WI38 (cell line): ENCODE measurements around the gene ARMC8.

ENCODE experiments used
- H3K4me3 ChIP-seq: 2 replicates; pipeline ENCODE4 v1.5.1; 2011; ENCODE audit warnings: low read depth, mild to moderate bottlenecking, control low read depth, low read length
- TF ChIP-seq, protein P1 (sequence below): IDR thresholded peaks from 2 replicates; pipeline ENCODE4 v1.5.1; 2012; ENCODE audit warnings: low read depth, mild to moderate bottlenecking, control low read depth, low read length

Gene ARMC8

DNA sequence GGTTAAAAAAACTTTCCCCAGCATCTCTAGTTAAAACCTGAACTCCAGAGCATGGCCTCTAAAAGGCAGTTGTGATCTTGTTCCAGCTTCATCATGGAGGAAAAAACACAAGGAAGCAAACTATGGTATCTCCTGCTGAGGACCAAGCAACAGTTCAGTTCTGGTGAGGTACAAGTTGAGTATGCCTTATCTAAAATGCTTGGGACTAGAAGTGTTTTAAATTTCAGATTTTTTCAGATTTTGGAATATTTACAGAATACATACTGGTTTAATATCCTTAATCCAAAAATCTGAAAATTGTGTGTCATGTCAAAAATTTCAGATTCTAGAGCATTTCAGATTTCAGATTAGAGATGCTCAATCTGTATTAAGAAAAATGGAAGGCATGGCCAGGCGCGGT lies 22.0 kb upstream of the ARMC8 start:
- TF ChIP-seq, protein P1, sequence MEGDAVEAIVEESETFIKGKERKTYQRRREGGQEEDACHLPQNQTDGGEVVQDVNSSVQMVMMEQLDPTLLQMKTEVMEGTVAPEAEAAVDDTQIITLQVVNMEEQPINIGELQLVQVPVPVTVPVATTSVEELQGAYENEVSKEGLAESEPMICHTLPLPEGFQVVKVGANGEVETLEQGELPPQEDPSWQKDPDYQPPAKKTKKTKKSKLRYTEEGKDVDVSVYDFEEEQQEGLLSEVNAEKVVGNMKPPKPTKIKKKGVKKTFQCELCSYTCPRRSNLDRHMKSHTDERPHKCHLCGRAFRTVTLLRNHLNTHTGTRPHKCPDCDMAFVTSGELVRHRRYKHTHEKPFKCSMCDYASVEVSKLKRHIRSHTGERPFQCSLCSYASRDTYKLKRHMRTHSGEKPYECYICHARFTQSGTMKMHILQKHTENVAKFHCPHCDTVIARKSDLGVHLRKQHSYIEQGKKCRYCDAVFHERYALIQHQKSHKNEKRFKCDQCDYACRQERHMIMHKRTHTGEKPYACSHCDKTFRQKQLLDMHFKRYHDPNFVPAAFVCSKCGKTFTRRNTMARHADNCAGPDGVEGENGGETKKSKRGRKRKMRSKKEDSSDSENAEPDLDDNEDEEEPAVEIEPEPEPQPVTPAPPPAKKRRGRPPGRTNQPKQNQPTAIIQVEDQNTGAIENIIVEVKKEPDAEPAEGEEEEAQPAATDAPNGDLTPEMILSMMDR = no peak
- no peak overlapping the region for H3K4me3 ChIP-seq

DNA sequence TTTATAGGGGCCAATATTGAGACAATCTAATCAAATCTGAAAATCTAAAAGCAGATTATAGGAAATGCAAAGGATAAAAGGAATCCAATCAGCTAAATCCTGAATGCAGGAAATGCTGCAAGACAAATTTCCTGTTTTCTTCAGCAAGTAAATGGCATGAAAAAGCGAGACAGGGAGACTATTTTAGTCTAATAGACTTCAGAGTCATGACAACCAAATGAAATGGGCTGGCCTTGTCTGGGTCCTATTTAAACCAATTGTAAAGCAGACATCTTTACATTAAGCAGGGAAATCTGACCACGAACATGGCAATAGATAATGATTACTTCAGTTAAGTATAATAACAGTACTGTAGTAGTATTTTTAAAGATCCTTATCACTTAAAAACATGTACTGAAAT lies 14.5 kb upstream of the ARMC8 start:
- no peak overlapping the region for H3K4me3 ChIP-seq
- TF ChIP-seq, protein P1 = no peak

DNA sequence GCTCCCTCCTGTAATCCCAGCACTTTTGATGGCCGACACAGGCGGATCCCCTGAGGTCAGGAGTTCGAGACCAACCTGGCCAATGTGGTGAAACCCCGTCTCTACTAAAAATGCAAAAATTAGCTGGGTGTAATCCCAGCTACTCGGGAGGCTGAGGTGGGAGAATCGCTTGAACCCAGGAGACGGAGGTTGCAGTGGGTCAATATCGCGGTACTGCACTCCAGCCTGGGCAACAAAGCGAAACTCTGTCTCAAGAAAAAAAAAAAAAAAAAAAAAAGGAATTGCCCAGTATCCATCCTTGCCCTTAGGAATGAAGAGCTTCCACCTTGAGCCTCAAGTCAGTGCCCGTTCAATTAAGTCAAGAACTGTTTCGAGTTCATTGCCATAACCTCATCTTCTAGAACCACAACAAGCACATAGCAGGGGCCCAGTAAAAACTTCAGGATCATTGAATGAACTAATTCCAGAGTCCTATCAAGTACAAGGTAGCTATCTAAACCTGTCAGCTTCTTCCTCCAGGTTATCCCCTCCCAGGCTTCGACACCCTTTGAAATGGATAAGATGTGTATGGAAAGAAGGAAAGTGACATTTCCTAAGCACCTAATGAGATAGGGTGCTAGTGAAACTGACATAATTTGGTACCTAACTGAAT lies 13.2 kb upstream of the ARMC8 start:
- H3K4me3 ChIP-seq = peak overlapping the region; percentile 77
- TF ChIP-seq, protein P1 = no peak

DNA sequence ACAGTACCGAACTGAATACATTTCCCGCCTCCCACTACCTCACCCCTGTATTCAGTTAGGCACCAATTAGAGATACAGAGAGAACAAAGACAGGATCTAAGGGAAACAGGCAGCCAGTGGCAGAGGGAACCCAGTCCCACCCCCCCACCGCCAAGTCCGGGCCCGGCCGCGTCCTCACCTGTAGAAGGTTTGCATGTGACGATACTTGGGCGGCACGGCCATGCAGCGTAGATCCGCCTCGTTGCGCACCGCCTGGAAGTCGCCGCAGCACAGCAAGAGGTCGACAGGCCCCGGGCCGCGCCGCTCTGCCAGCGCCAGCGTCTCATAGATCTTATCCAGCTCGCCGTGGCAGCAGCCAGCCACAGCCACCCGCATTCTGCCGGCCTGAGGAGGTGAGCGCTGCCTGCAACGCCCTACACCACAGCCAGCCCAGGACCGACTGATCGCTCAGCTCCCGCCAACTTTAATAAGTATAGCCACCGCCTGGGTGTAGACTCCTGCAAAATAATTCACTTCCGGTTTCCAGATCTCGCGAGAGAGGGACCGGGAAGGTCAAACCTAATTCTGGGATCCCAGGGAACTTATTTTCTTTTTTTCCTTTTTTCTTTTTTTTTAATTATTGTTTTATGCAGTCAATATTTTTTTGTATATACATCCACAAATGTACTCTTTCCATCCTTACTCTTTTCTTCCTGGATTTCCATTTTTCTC lies 12.5 kb upstream of the ARMC8 start, which contains the start of gene DBR1:
DBR1 (minus strand) TSS at position 501 of the 711 bp plus-strand sequence; CDS start at position 375, 126 bp downstream.
- H3K4me3 ChIP-seq = peak within 1 kb of the TSS; percentile 77
- TF ChIP-seq, protein P1 = no peak

DNA sequence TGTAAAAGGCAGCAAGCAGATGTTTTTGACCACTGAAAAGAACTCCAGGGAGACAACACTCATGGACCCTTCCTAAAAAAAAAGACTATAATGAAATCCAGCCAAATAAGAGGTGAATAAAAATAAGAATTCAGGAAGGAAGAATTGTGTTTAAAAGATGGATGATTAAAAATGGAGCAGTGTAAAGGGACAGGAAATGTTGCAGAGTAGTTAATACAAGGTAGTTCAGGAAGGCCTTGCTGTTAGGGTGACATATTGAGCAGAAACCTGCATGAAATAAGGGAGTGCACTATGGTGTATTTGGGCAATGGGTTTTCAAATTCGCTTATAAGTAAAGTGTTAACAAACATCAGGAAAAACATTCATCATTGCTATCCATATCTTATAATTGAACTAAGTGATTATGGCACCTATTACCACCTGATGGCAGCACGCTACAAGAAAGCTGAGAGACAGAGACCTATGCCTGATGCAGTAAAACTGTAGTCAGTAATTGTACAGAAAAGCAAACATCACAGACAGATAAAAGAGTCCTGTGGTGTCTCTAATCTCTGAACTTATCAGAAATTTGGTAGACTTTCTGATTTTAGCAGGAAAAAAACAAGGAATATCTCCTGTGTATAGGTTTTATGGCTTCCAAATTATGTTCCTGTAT lies 6.6 kb upstream of the ARMC8 start:
- no peak overlapping the region for H3K4me3 ChIP-seq
- TF ChIP-seq, protein P1 = no peak

DNA sequence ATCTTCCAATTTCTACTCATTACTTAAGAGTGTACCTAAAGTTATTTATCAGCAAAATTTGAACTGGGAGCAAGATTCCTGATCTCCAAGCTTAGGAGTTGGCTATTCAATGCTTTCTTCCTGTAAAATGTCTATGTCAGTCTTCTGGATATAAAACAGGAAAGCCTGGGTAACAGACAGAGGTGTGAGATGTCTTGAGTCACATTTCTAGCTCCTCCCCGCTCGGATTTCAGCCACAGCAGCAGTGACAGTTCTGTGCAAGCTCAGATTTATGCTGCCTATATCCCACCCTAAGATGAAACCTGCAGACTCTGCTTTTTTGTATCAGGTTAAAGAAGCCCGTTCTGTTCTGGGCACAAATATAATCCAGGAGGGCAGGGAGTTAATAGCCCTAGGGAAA lies 2.1 kb upstream of the ARMC8 start:
- H3K4me3 ChIP-seq = no peak overlapping the region
- TF ChIP-seq, protein P1 = no peak

DNA sequence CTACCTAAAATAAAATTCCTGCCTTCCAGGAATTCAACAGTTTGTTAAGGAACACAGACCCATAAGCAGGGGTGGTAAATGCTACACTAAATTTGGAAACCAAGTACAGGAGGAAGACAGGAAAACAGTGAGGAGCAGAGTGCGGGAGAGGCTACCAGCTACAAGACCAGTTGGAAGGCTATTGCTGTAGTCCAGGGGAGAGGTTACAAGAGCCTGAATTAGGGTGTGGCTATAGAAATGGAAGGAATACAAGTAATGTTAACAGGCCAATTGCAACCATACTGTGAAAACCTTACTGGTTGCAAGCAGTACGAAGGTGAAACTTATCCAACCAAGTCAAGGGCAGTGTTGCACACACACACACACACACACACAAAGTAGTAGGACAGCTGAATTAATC lies 880 bp upstream of the ARMC8 start:
- H3K4me3 ChIP-seq = no peak overlapping the region; the same call in 1 of the 2 replicates
- TF ChIP-seq, protein P1 = no peak
